ENCODE results near the gene LAD1.

Gene LAD1, protein sequence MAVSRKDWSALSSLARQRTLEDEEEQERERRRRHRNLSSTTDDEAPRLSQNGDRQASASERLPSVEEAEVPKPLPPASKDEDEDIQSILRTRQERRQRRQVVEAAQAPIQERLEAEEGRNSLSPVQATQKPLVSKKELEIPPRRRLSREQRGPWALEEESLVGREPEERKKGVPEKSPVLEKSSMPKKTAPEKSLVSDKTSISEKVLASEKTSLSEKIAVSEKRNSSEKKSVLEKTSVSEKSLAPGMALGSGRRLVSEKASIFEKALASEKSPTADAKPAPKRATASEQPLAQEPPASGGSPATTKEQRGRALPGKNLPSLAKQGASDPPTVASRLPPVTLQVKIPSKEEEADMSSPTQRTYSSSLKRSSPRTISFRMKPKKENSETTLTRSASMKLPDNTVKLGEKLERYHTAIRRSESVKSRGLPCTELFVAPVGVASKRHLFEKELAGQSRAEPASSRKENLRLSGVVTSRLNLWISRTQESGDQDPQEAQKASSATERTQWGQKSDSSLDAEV

DNA sequence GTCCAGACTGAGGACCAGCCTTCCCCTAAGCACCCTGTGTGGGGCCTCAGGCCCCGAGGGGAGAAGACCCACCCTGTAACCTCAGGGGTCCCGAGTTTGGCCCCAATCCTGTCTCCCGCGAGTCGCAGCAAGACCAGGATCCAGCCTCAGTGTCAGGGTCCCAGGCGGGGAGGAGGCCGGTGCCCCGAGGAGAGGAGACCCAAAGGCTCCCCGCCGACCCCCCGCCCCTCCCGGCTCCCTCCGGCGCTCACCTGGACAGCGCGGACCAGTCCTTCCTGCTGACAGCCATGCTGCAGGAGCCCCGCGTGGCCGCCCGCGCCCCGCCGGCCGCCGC is at the start of gene LAD1:
TSS of gene LAD1 (minus strand) at position 307 of the 334 bp plus-strand sequence. CDS start at position 289, 18 bp downstream.
- DNase-seq = no peak

- peak; percentile 87 for DNase-seq
Observed at GRCh38 chr1:201447903-201448871, 49.1 kb upstream of the LAD1 start.

GRCh38 chr1:201445310-201445709 is 46.2 kb upstream of the LAD1 start:
- no peak for DNase-seq

DNA sequence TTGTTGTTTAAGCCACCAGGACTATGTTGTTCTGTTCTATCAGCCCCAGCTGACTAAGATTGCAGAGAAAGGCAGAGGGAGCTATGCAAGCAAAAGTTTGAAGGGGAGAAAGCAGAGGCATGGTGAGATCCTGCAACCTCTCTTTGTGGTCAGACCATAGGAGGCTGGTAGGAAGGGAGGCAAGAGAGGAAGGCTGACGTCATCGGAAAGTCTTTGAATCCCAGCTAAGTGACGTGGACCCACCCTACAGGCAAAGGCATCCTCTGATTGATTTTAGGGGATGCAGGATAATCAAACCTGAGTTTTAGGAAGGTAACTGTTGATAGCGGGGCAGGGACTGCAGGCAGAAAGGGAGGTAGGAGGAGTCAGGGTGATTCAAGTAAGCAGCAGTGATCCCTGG is 45.7 kb upstream of the LAD1 start:
- no peak for DNase-seq

- DNase-seq = no peak
Observed at GRCh38 chr1:201443747-201444146, 44.6 kb upstream of the LAD1 start.

- DNase-seq = no peak
Observed at GRCh38 chr1:201436969-201437368, 37.8 kb upstream of the LAD1 start.

DNA sequence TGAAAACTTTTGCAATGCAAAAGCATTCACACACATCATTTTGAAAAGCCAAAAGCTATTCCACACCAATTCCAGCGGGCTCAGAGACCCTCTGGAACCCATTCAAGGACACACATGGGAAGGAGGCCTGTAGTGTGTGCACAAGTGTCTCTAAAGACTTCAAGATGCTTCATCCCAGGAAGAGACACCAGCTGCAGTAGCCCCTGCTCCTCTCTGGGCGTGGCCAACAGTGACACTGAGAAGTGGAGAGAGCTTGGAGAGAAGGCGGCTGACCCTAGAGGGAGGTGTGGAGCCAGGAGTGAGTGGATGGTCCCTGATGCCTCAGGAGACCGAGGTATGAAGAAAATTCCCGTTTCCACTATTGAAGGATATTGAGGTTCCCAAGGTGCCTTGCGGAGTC is 37.3 kb upstream of the LAD1 start:
- DNase-seq = no peak

GRCh38 chr1:201434266-201434665 is 35.1 kb upstream of the LAD1 start:
- no peak for DNase-seq

- DNase-seq = no peak
Observed at GRCh38 chr1:201433609-201434008, 34.5 kb upstream of the LAD1 start.

- peak; percentile 52 for DNase-seq
Observed at GRCh38 chr1:201430776-201431175, 31.7 kb upstream of the LAD1 start.

DNA sequence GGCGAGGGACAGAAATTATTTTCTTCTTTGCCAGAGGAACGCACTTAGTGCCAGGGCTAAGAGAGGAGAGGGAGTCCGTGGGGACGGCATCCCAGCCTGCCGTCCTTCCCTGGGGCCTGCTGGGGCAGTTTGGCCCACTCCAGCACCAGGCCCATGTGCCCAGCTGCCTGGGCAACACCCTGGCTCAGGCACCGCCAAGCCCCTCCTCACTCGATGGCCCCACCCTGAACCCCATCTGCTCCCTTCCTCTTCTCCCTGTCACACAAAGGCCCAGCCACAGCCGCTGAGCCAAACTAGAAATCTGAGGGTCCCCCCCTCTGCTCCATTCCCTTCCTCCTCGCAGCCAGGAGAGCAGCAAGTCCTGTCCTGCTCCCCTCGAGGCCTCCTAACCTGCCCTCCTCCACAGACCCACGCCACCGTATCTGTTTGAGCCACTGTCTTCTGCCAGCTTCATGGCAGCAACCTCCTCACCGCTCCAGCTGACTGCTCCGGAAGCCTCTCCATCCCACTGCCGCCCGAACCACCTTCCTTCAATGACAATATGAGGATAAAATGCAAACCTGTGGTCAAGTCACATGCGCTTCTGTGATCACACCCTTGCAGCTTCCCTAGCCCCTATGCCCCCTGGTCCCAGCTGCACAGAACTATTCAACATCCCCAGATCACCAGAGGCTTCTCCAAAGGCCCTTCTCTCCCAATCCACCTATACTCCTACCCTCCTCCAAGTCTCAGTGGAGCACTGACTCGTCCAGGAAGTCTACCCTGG is 30.8 kb upstream of the LAD1 start:
- no peak for DNase-seq

- DNase-seq = no peak
Observed at GRCh38 chr1:201427963-201428362, 28.8 kb upstream of the LAD1 start.

GRCh38 chr1:201426479-201427310 is 27.6 kb upstream of the LAD1 start:
- DNase-seq = peak; percentile 50

DNA sequence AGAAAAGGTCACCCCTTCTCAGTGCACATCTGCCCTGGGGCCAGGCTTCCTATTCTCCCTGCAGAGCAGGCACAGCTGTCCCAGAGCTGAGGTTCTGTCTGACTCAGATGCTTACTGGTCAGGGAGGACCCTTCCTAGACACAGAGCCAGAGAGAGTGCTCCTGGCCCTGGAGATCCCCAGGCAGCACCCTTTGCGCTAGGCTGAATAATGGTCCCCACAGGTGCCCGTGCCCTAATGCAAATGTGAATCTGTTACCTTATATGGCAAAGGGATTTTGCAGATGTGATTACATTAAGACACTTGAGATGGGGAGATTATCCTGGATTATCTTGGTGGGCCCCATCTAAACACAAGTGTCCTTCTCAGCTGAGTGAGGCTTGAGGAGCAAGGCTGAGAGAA is 25.0 kb upstream of the LAD1 start:
- DNase-seq = no peak

- DNase-seq = no peak
Observed at GRCh38 chr1:201423655-201424054, 24.5 kb upstream of the LAD1 start.

DNA sequence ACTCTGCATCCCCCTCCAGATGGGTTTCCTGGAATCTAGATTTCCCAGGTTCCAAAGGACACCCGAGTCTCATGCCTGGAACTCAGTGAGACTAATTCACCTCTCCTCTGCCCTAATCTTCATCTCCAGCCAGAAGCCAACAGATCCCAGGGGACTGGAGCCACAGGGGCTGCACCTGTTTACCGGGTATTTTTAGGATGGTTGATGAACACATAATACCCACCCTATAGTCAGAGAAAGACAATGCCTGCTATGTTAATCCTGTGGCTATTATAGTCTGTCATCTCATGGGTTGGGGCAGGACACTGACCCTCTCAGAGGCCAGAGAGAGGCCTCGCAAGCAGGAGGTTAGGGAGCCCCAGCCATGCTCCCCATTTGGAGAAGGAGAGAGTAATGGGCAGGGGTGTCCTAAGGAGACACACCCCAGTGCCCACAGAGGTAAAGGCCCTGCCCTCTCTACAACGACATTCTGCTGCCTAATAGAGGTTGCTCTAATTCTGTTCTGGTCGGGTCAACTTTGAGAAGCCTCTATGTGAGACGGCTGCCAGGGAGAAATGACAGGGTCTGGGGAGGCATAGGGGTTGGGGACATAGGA is 23.4 kb upstream of the LAD1 start:
- DNase-seq = no peak

GRCh38 chr1:201422026-201422425 is 22.9 kb upstream of the LAD1 start:
- no peak for DNase-seq

DNA sequence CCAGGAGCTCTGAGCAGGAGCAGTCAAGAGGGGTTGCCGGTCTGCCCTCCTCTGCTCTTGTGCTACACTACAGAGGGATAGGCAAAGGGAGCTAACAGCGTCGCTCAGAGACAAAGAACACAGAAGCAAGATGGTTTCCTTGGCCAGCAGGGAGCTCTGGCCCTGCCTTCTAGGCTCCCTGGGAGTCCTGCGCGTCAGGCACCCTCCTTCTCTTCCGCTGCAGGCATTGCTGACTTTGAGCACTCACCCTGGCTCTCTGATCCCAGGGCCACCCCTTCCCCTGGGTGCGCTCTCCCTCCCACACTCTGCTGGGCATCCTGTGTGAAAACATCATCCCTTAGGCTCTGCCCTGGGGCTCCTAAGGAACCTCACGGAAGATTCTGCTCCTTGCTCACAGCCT is 21.9 kb upstream of the LAD1 start:
- DNase-seq = no peak

- DNase-seq = no peak
Observed at GRCh38 chr1:201420608-201421002, 21.5 kb upstream of the LAD1 start.

DNA sequence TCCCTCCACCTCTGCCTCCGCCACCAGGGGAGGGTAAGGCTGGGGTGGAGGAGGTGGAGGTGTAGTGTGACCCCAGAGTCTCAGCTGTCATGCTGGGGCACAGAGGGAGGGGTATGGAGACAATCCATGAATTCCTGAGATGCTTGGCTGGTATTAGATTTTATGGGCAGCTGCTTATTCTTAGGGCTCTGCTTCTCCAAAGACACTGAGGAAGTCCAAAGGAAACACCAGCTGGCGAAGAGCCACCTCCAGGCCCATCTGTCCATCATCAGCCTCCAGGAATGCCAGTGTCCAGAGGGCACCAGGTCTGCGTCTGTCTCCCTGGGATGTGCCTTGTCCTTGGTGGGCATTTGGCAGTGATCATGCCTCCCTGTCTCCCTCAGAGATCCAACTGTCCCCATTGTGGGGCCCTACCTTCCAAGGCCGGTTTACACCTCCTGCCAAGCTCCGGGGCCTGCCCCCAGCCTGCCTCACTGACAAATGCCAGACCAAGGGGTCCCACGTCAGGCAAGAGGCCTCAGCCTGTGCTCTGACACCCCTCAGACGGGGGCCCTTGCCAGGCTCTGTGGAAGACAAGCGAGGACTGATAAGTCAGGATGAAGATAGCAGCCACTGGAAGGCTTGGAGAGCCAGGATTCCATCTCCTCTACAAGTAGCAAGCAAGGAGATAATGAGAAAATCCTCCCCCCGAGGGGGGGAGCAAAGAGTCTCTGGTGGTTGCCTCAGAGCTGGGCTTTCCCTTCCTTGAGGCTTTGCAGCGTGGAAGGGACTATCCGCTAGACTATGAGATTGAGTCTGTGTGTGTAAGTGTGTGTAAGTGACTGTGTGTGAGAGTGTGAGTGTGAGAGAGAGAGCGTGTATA is 20.9 kb upstream of the LAD1 start:
- DNase-seq = no peak

DNA sequence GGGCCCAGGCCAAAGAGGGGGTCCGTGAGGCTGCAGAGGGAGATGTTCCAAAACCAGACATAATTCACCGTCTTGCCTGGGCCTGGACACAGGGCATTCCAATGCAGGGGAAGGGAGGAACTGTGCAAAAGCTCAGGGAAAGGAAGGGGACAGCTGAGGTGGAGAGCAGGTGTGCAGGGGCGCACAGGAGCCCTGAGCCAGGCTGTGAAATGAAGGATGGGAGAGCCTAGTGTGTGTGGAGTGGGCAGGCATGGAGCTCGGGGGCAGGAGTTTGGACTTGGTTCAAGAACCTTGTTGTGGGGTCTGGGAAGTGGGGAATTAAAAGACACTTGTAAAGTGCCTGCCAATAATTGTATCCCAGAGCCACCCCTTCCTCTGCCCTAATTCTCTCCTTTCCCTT is 20.1 kb upstream of the LAD1 start:
- DNase-seq = no peak
